Measurements from ENCODE around the gene TENM3. TPM values are rescaled to one million over a fixed set of nuclear protein-coding genes. Genes with fewer than 3 reads are reported as not detected.

TENM3 gene
- total RNA-seq, 2 experiments from 2014 or later = not detected

DNA sequence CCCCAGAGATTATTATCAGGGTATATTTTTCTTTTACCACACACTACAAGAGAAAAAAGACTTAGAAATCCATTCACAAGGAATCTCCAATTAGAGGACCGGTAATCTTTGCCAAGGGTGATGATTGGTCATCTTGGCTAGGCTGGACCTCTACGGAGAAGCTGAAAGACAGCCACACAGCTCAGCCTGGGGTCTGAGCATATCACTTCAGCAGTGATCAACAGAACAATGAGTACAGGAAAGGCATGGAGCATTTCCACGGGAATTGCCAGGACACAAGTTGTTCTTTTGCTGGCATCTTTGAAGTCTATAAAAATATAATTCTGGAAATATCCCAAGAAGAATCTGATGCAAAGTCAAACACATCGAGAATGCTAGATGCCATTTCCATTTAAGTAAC, 191.5 kb downstream of the TENM3 start:
- no peaks in the 10 kb centered on the region for H3K79me2 ChIP-seq (ENCODE audit: insufficient read depth, low read depth, low read length)
- ChIA-PET CTCF (ENCODE audit: unreplicated experiment) (no interaction called here), POLR2A (interaction anchor here (0.5 to 0.7 kb wide), 2 partner anchors 51 to 471 kb away, joined by 3 to 4 read pairs; no protein-coding TSS in a partner anchor)
- TF ChIP-seq EZH2phosphoT487 (IDR thresholded peaks at IDR 0.05; ENCODE audit: borderline replicate concordance, low read depth, low read length) = no peak
- TF ChIP-seq, protein P1, sequence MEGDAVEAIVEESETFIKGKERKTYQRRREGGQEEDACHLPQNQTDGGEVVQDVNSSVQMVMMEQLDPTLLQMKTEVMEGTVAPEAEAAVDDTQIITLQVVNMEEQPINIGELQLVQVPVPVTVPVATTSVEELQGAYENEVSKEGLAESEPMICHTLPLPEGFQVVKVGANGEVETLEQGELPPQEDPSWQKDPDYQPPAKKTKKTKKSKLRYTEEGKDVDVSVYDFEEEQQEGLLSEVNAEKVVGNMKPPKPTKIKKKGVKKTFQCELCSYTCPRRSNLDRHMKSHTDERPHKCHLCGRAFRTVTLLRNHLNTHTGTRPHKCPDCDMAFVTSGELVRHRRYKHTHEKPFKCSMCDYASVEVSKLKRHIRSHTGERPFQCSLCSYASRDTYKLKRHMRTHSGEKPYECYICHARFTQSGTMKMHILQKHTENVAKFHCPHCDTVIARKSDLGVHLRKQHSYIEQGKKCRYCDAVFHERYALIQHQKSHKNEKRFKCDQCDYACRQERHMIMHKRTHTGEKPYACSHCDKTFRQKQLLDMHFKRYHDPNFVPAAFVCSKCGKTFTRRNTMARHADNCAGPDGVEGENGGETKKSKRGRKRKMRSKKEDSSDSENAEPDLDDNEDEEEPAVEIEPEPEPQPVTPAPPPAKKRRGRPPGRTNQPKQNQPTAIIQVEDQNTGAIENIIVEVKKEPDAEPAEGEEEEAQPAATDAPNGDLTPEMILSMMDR (conservative IDR thresholded peaks at IDR 0.05; ENCODE audit: low read length) = no peak
- BruUV-seq (replicated peaks) = no TSS peak
- no peaks in the 10 kb centered on the region for H3K36me3 ChIP-seq (ENCODE audit: insufficient read depth, low read length)
- no peak for DNase-seq (ENCODE audit: low spot score)
- no peak overlapping the region for H3K4me2 ChIP-seq (ENCODE audit: low read length)
- no peaks in the 10 kb centered on the region for H3K9me2 ChIP-seq (ENCODE audit: insufficient read depth, low read length)
- no peak overlapping the region for H2AFZ ChIP-seq (ENCODE audit: low read length)
- intact Hi-C loops (cut with micrococcal nuclease; ENCODE audit: unreplicated experiment) = no loop called here
- H4K20me1 ChIP-seq (ENCODE audit: insufficient read depth, low read length) = no peaks in the 10 kb centered on the region
- no peak overlapping the region for H3K4me3 ChIP-seq (ENCODE audit: low read depth, low read length, poor library complexity, severe bottlenecking)
- H3K9me3 ChIP-seq (ENCODE audit: low read length) = no peaks in the 10 kb centered on the region
- H3K27ac ChIP-seq (ENCODE audit: low read depth, low read length, poor library complexity, severe bottlenecking) = no peak overlapping the region
- no peaks in the 10 kb centered on the region for H3K4me1 ChIP-seq (ENCODE audit: insufficient read depth, low read length, poor library complexity, severe bottlenecking)

DNA sequence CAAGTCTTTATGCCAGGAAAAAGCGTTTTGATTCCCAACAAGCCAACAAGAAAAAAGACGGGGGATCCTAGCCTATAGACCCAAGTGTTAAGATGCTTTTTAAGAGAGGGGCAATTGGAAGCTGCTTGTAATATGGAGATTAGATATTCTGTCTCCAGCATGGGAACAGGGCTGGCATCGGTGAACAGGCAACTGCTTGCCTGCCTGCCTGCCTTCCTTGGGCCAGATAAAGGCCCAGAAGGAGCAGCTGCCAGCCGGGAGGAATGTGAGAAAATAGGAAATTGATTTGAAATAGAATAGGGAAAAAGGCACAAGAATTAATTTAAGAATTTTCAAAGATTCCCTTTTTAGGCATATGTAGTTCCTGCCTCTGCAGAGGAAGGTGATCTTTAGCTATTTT, 192.2 kb downstream of the TENM3 start:
- POLR2A ChIA-PET = no interaction called here
- Histone ChIP-seq H3K79me2 (ENCODE audit: insufficient read depth, low read depth, low read length) (no peaks in the 10 kb centered on the region), H3K27ac (ENCODE audit: low read depth, low read length, poor library complexity, severe bottlenecking) (no peak overlapping the region), H4K20me1 (ENCODE audit: insufficient read depth, low read length) (no peaks in the 10 kb centered on the region), H3K9me2 (ENCODE audit: insufficient read depth, low read length) (no peaks in the 10 kb centered on the region), H3K9me3 (ENCODE audit: low read length) (no peaks in the 10 kb centered on the region), H3K4me2 (ENCODE audit: low read length) (no peak overlapping the region), H2AFZ (ENCODE audit: low read length) (no peak overlapping the region), H3K36me3 (ENCODE audit: insufficient read depth, low read length) (no peaks in the 10 kb centered on the region), H3K4me3 (ENCODE audit: low read depth, low read length, poor library complexity, severe bottlenecking) (no peak overlapping the region), H3K4me1 (ENCODE audit: insufficient read depth, low read length, poor library complexity, severe bottlenecking) (no peaks in the 10 kb centered on the region)
- TF ChIP-seq, protein P1 (conservative IDR thresholded peaks at IDR 0.05; ENCODE audit: low read length) = no peak
- no peak for TF ChIP-seq EZH2phosphoT487 (IDR thresholded peaks at IDR 0.05; ENCODE audit: borderline replicate concordance, low read depth, low read length)
- no TSS peak for BruUV-seq (replicated peaks)
- intact Hi-C loops (cut with micrococcal nuclease; ENCODE audit: unreplicated experiment) = no loop called here
- DNase-seq (ENCODE audit: low spot score) = no peak
- CTCF ChIA-PET (ENCODE audit: unreplicated experiment) = no interaction called here

DNA sequence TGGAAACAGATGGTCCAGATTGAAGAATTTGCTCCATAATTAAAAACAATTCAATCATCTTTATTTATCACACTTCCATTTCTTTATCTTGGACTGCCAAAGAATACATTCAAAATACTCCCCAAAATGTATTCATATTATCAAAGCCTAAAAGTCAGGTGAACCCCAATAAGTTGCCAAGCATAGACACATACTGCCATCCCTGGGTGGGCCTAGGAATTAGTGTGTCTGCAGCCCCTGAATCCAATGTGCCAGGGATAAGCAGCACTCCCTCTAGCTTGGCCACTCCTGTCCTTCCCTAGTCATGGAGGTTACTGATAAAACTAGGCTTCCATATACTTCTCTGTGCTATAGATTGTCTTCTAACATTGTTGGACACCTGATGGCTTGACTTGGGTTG, 199.9 kb downstream of the TENM3 start:
- no peaks in the 10 kb centered on the region for H3K4me1 ChIP-seq (ENCODE audit: insufficient read depth, low read length, poor library complexity, severe bottlenecking)
- ChIA-PET CTCF (ENCODE audit: unreplicated experiment) (no interaction called here), POLR2A (no interaction called here)
- no peaks in the 10 kb centered on the region for H3K9me3 ChIP-seq (ENCODE audit: low read length)
- no peaks in the 10 kb centered on the region for H3K36me3 ChIP-seq (ENCODE audit: insufficient read depth, low read length)
- TF ChIP-seq EZH2phosphoT487 (IDR thresholded peaks at IDR 0.05; ENCODE audit: borderline replicate concordance, low read depth, low read length) = no peak
- TF ChIP-seq, protein P1 (conservative IDR thresholded peaks at IDR 0.05; ENCODE audit: low read length) = no peak
- H3K79me2 ChIP-seq (ENCODE audit: insufficient read depth, low read depth, low read length) = no peaks in the 10 kb centered on the region
- no peak for DNase-seq (ENCODE audit: low spot score)
- H3K4me3 ChIP-seq (ENCODE audit: low read depth, low read length, poor library complexity, severe bottlenecking) = no peak overlapping the region
- no peaks in the 10 kb centered on the region for H4K20me1 ChIP-seq (ENCODE audit: insufficient read depth, low read length)
- no peak overlapping the region for H2AFZ ChIP-seq (ENCODE audit: low read length)
- intact Hi-C loops (cut with micrococcal nuclease; ENCODE audit: unreplicated experiment) = no loop called here
- H3K27ac ChIP-seq (ENCODE audit: low read depth, low read length, poor library complexity, severe bottlenecking) = no peak overlapping the region
- BruUV-seq (replicated peaks) = no TSS peak
- H3K9me2 ChIP-seq (ENCODE audit: insufficient read depth, low read length) = no peaks in the 10 kb centered on the region
- H3K4me2 ChIP-seq (ENCODE audit: low read length) = no peak overlapping the region

Measured in OCI-LY7 (cell line).